RWPE2 (cell line): ENCODE data around the gene TWIST2.

ENCODE experiments used
- ATAC-seq: fragments of 200-7000 bp; cut with Tn5 transposase; 3 replicates; pipeline ENCODE4 v1.9.1; 2021; ENCODE audit warnings: low read depth
- DNase-seq: peaks from one replicate; pipeline ENCODE4 v3.0.0-alpha.2; 2020; ENCODE audit warnings: low spot score
- H3K27ac ChIP-seq: fragments of 450-650 bp; 2 replicates; pipeline ENCODE4 v1.5.1; 2017; ENCODE audit warnings: mild to moderate bottlenecking; ENCODE audit not compliant: poor library complexity, severe bottlenecking
- H3K27me3 ChIP-seq: fragments of 250-450 bp; sonication (Bioruptor Pico); 2 replicates; pipeline ENCODE4 v1.5.1; 2021; ENCODE audit warnings: mild to moderate bottlenecking, moderate library complexity; ENCODE audit not compliant: insufficient read depth, poor library complexity, severe bottlenecking
- H3K36me3 ChIP-seq: fragments of 250-450 bp; sonication (Bioruptor Pico); 2 replicates; pipeline ENCODE4 v1.5.1; 2020; ENCODE audit warnings: low read depth, mild to moderate bottlenecking, moderate library complexity
- H3K4me1 ChIP-seq: fragments of 250-450 bp; sonication (Bioruptor Pico); 2 replicates; pipeline ENCODE4 v1.5.1; 2021; ENCODE audit warnings: mild to moderate bottlenecking, moderate library complexity; ENCODE audit not compliant: insufficient read depth, poor library complexity, severe bottlenecking
- H3K4me3 ChIP-seq: fragments of 250-450 bp; sonication (Bioruptor Pico); 2 replicates; pipeline ENCODE4 v1.5.1; 2021; ENCODE audit warnings: mild to moderate bottlenecking, moderate library complexity; ENCODE audit not compliant: severe bottlenecking
- H3K9me3 ChIP-seq: fragments of 250-450 bp; sonication (Bioruptor Pico); 2 replicates; pipeline ENCODE4 v1.5.1; 2021; ENCODE audit warnings: mild to moderate bottlenecking, moderate library complexity; ENCODE audit not compliant: severe bottlenecking
- TF ChIP-seq, protein P1 (sequence below): fragments of 450-650 bp; IDR thresholded peaks from one replicate; pipeline ENCODE4 v1.5.1; 2017; ENCODE audit warnings: mild to moderate bottlenecking, moderate library complexity; ENCODE audit not compliant: poor library complexity, severe bottlenecking

The TWIST2 gene

DNA sequence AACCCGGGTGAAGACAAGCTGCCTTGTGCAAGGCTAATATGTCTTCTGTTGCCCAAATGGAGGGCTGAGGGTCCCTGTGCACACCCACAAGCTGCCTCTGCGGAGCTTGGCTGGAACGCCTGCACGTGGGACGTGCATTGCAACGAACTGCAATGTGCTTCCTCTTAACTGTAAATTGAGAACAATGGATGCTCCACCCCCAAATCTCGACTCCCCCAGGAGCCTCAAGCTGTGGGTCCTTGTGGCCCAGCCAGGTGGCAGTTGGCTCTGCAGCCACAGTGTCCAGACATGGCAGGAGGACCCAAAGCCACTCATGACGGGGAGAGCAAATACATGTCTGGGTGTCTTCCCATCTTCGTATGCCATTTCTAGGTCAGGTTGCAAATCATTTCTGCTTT lies 90.1 kb downstream of the TWIST2 start:
- no peak overlapping the region for H3K27ac ChIP-seq
- H3K4me1 ChIP-seq = peaks cover 5% of the 10 kb centered on the region
- H3K4me3 ChIP-seq = no peak overlapping the region
- H3K9me3 ChIP-seq = no peaks in the 10 kb centered on the region
- H3K36me3 ChIP-seq = no peaks in the 10 kb centered on the region
- no peaks in the 10 kb centered on the region for H3K27me3 ChIP-seq
- TF ChIP-seq, protein P1, sequence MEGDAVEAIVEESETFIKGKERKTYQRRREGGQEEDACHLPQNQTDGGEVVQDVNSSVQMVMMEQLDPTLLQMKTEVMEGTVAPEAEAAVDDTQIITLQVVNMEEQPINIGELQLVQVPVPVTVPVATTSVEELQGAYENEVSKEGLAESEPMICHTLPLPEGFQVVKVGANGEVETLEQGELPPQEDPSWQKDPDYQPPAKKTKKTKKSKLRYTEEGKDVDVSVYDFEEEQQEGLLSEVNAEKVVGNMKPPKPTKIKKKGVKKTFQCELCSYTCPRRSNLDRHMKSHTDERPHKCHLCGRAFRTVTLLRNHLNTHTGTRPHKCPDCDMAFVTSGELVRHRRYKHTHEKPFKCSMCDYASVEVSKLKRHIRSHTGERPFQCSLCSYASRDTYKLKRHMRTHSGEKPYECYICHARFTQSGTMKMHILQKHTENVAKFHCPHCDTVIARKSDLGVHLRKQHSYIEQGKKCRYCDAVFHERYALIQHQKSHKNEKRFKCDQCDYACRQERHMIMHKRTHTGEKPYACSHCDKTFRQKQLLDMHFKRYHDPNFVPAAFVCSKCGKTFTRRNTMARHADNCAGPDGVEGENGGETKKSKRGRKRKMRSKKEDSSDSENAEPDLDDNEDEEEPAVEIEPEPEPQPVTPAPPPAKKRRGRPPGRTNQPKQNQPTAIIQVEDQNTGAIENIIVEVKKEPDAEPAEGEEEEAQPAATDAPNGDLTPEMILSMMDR = no peak
- no peak for DNase-seq
- ATAC-seq = no peak

DNA sequence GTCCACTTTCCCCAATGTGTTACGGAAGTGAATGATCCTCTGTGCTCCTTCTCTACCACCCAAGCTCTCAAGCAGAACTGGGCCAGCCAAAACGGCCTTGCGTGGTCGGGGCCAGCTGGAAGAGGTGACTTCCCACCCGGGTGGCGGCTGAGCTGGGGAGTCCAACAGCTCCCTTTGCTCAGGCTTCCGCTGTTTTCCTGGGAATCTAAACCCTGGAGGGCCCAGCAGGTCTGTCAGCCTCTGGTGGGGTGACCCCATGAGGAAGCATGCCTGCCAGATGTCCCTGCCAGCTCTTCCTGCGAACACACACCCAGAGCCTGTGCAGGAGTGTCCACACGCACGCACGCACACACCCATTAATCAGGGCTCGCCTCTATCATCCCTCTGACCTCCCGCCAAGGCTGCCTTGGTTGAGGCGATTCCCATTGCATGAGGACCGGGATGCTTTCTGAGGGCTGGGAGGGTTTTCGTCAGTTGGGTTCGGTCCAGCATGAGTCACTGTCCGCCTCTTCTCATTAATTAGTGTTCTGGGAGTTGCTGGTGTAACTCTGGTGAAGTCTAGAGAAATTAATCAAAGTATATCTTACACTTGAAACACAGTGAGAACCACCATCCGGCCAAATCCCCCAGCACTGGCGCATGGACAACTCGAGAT lies 90.6 kb downstream of the TWIST2 start:
- Histone ChIP-seq H3K27me3 (no peaks in the 10 kb centered on the region), H3K4me3 (no peak overlapping the region), H3K9me3 (no peaks in the 10 kb centered on the region), H3K4me1 (peaks cover 9% of the 10 kb centered on the region), H3K27ac (no peak overlapping the region), H3K36me3 (no peaks in the 10 kb centered on the region)
- no peak for DNase-seq
- ATAC-seq = no peak; the same call in 2 of the 3 replicates
- TF ChIP-seq, protein P1 = no peak

DNA sequence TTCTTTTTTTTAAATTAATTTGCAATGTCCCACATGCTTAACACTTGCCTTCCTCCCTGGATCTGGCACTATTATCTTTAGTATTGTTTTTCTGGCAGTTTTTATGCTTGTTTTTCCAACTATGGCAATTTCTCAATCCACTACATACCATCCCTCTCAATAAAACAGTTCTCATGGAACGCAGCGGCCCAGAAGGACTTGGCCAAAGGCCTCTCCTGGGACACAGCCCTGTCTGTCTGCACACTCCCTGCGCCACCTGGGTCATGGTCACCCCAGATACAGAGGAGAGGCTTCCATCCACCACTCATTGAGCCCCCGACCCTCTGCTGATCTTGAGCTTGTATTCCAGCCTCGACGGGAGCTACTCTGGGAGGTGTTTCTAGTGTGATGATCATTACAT lies 91.2 kb downstream of the TWIST2 start:
- no peak overlapping the region for H3K27ac ChIP-seq
- DNase-seq (no peak), ATAC-seq (no peak)
- peaks cover 9% of the 10 kb centered on the region for H3K4me1 ChIP-seq
- no peak overlapping the region for H3K4me3 ChIP-seq
- TF ChIP-seq, protein P1 = no peak
- no peaks in the 10 kb centered on the region for H3K27me3 ChIP-seq
- H3K9me3 ChIP-seq = no peaks in the 10 kb centered on the region
- no peaks in the 10 kb centered on the region for H3K36me3 ChIP-seq

DNA sequence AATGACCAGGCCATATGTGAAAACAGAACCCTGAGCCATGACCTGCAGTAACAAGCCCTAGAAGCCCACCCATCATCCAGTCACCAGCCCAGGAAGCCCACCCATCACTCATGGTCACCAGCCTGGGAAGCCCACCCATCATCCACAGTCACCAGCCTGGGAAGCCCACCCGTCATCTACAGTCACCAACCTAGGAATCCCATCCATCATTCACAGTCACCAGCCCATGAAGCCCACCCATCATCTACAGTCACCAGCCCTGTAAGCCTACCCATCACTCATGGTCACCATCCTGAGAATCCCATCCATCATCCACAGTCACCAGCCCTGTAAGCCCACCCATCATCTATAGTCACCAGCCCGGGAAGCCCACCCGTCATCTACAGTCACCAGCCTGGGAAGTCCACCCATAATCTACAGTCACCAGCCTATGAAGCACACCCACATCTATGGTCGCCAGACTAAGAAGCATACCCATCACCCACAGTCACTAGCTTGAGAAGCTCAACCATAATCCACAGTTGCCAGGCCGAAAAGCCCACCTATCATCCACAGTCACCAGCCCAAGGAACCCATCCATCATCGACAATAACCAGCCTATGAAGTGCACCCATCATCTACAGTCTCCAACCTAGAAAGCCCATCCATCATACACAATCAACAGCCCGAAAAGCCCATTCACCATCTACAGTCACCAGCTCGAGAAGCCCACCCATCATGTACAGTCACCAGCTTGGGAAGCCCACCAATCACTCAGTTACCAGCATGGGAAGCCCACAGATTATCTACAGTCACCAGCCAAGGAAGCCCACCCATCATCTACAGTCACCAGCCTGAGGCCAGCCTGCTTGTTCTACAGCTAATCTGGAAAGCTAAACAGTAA lies 91.9 kb downstream of the TWIST2 start:
- TF ChIP-seq, protein P1 = no peak
- Histone ChIP-seq H3K9me3 (no peaks in the 10 kb centered on the region), H3K27ac (no peak overlapping the region), H3K27me3 (no peaks in the 10 kb centered on the region), H3K4me1 (peaks cover 9% of the 10 kb centered on the region), H3K36me3 (no peaks in the 10 kb centered on the region), H3K4me3 (no peak overlapping the region)
- ATAC-seq = no peak
- DNase-seq = no peak
